T-helper 2 cell treated with Interferon-gamma antibody and Interleukin-4, amounts not matched to agents 5 μg/mL and 100 μg/mL, for 36 hours (primary cell): Measurements from ENCODE around the gene CAPZB.

Experiments used
- DNase-seq: peaks from one replicate; pipeline ENCODE4 v3.0.0; 2021; ENCODE audit warnings: low spot score
- H3K27ac Mint-ChIP-seq: one replicate; pipeline ENCODE4 v1.8.0; 2021; ENCODE audit warnings: mild to moderate bottlenecking, mixed read lengths
- H3K27me3 Mint-ChIP-seq: one replicate; pipeline ENCODE4 v1.8.0; 2021; ENCODE audit warnings: low read depth, mixed read lengths
- H3K36me3 Mint-ChIP-seq: one replicate; pipeline ENCODE4 v1.8.0; 2021; ENCODE audit warnings: low read depth, mixed read lengths
- H3K4me1 Mint-ChIP-seq: one replicate; pipeline ENCODE4 v1.8.0; 2021; ENCODE audit warnings: low read depth, mixed read lengths
- H3K4me3 Mint-ChIP-seq: one replicate; pipeline ENCODE4 v1.8.0; 2022; ENCODE audit warnings: mild to moderate bottlenecking, moderate library complexity, mixed read lengths
- H3K9me3 Mint-ChIP-seq: one replicate; pipeline ENCODE4 v1.8.0; 2021; ENCODE audit warnings: mixed read lengths

CAPZB gene

GRCh38 chr1:19443326-19443725 lies 42.0 kb downstream of the CAPZB start:
- DNase-seq: no peak
- H3K27ac Mint-ChIP-seq: no peak overlapping the region
- peaks cover 32% of the 10 kb centered on the region for H3K4me1 Mint-ChIP-seq
- H3K4me3 Mint-ChIP-seq: no peak overlapping the region
- H3K36me3 Mint-ChIP-seq: peaks cover 14% of the 10 kb centered on the region
- H3K9me3 Mint-ChIP-seq: no peaks in the 10 kb centered on the region
- no peaks in the 10 kb centered on the region for H3K27me3 Mint-ChIP-seq

GRCh38 chr1:19442154-19443096 lies 42.9 kb downstream of the CAPZB start:
- Mint-ChIP-seq H3K9me3 (no peaks in the 10 kb centered on the region), H3K4me1 (peaks cover 28% of the 10 kb centered on the region), H3K36me3 (peaks cover 17% of the 10 kb centered on the region), H3K27ac (peak overlapping the region; percentile 60), H3K27me3 (no peaks in the 10 kb centered on the region), H3K4me3 (no peak overlapping the region)
- no peak for DNase-seq

GRCh38 chr1:19441048-19441780 lies 44.1 kb downstream of the CAPZB start:
- Mint-ChIP-seq H3K27ac (no peak overlapping the region), H3K27me3 (no peaks in the 10 kb centered on the region), H3K9me3 (no peaks in the 10 kb centered on the region), H3K4me1 (peaks cover 33% of the 10 kb centered on the region), H3K4me3 (no peak overlapping the region), H3K36me3 (peaks cover 20% of the 10 kb centered on the region)
- no peak for DNase-seq

GRCh38 chr1:19439464-19440171 lies 45.7 kb downstream of the CAPZB start:
- Mint-ChIP-seq H3K4me1 (peaks cover 39% of the 10 kb centered on the region), H3K36me3 (peaks cover 31% of the 10 kb centered on the region), H3K27me3 (no peaks in the 10 kb centered on the region), H3K27ac (peak overlapping the region; percentile 26), H3K9me3 (no peaks in the 10 kb centered on the region), H3K4me3 (no peak overlapping the region)
- DNase-seq: no peak

- Mint-ChIP-seq H3K27ac (no peak overlapping the region), H3K4me3 (no peak overlapping the region), H3K36me3 (peaks cover 32% of the 10 kb centered on the region), H3K4me1 (peaks cover 40% of the 10 kb centered on the region), H3K27me3 (no peaks in the 10 kb centered on the region), H3K9me3 (no peaks in the 10 kb centered on the region)
- DNase-seq: no peak
These were observed 46.7 kb downstream of the CAPZB start for GRCh38 chr1:19438516-19439195.

GRCh38 chr1:19437891-19438294 lies 47.4 kb downstream of the CAPZB start:
- Mint-ChIP-seq H3K4me1 (peaks cover 45% of the 10 kb centered on the region), H3K4me3 (no peak overlapping the region), H3K27ac (no peak overlapping the region), H3K27me3 (no peaks in the 10 kb centered on the region), H3K9me3 (no peaks in the 10 kb centered on the region), H3K36me3 (peaks cover 37% of the 10 kb centered on the region)
- no peak for DNase-seq

- Mint-ChIP-seq H3K27ac (peak overlapping the region; percentile 19), H3K4me1 (peaks cover 49% of the 10 kb centered on the region), H3K4me3 (peak overlapping the region; percentile 23), H3K9me3 (no peaks in the 10 kb centered on the region), H3K27me3 (no peaks in the 10 kb centered on the region), H3K36me3 (peaks cover 40% of the 10 kb centered on the region)
- no peak for DNase-seq
These were observed 48.4 kb downstream of the CAPZB start for GRCh38 chr1:19436716-19437476.

- DNase-seq: peak; percentile 42
- Mint-ChIP-seq H3K9me3 (no peaks in the 10 kb centered on the region), H3K4me3 (peak overlapping the region; percentile 23), H3K27me3 (no peaks in the 10 kb centered on the region), H3K36me3 (peaks cover 35% of the 10 kb centered on the region), H3K27ac (no peak overlapping the region), H3K4me1 (peaks cover 49% of the 10 kb centered on the region)
These were observed 49.4 kb downstream of the CAPZB start for GRCh38 chr1:19435851-19436455.

GRCh38 chr1:19435181-19435580 lies 50.2 kb downstream of the CAPZB start:
- H3K4me3 Mint-ChIP-seq: no peak overlapping the region

GRCh38 chr1:19433719-19433998 lies 51.7 kb downstream of the CAPZB start:
- no peak for DNase-seq
- Mint-ChIP-seq H3K4me1 (peaks cover 57% of the 10 kb centered on the region), H3K9me3 (no peaks in the 10 kb centered on the region), H3K36me3 (peaks cover 36% of the 10 kb centered on the region), H3K27ac (no peak overlapping the region), H3K4me3 (no peak overlapping the region), H3K27me3 (no peaks in the 10 kb centered on the region)

More at GRCh38 chr1:19435181-19435580, 50.2 kb downstream of the CAPZB start:
- no peak for DNase-seq
- no peaks in the 10 kb centered on the region for H3K27me3 Mint-ChIP-seq
- H3K27ac Mint-ChIP-seq: no peak overlapping the region
- H3K9me3 Mint-ChIP-seq: no peaks in the 10 kb centered on the region
- H3K36me3 Mint-ChIP-seq: peaks cover 36% of the 10 kb centered on the region
- H3K4me1 Mint-ChIP-seq: peaks cover 54% of the 10 kb centered on the region

- Mint-ChIP-seq H3K36me3 (peaks cover 39% of the 10 kb centered on the region), H3K4me1 (peaks cover 57% of the 10 kb centered on the region), H3K27ac (no peak overlapping the region), H3K4me3 (no peak overlapping the region), H3K27me3 (no peaks in the 10 kb centered on the region), H3K9me3 (no peaks in the 10 kb centered on the region)
- no peak for DNase-seq
These were observed 52.2 kb downstream of the CAPZB start for GRCh38 chr1:19432943-19433718.
